ENCODE data around the gene NR6A1. TPM values are rescaled to one million over a fixed set of nuclear protein-coding genes. Genes with fewer than 3 reads are reported as not detected.

Gene NR6A1
- total RNA-seq, 1 experiment from 2014 or later, result 99.3 TPM

GRCh38 chr9:124698265-124698664 is 72.8 kb downstream of the NR6A1 start:
- Histone ChIP-seq H3K9ac (ENCODE audit: extremely low read depth, insufficient read length, low read length) (no peak overlapping the region), H3K23me2 (ENCODE audit: insufficient read length, low read depth, low read length, poor library complexity, severe bottlenecking) (no peaks in the 10 kb centered on the region), H3K56ac (ENCODE audit: insufficient read length, low read depth, low read length) (no peak overlapping the region), H3K4ac (ENCODE audit: low read depth, low read length) (no peak overlapping the region), H4K20me1 (ENCODE audit: control insufficient read depth, insufficient read depth, insufficient read length) (no peaks in the 10 kb centered on the region), H2BK20ac (ENCODE audit: low read depth, low read length, poor library complexity, severe bottlenecking) (no peak overlapping the region), H3K18ac (ENCODE audit: insufficient read length, low read depth, low read length) (no peak overlapping the region), H3K4me2 (ENCODE audit: insufficient read depth, insufficient read length, low read length) (no peak overlapping the region), H3K79me1 (ENCODE audit: insufficient read depth, low read depth, low read length, poor library complexity, severe bottlenecking) (no peaks in the 10 kb centered on the region), H2BK120ac (ENCODE audit: low read depth, low read length, poor library complexity, severe bottlenecking) (no peak overlapping the region), H3K14ac (ENCODE audit: insufficient read depth, low read length) (no peak overlapping the region), H3K9me3 (ENCODE audit: control insufficient read depth, low read depth, low read length) (no peaks in the 10 kb centered on the region), H3K27me3 (ENCODE audit: insufficient read depth, low read length) (no peaks in the 10 kb centered on the region), H2BK12ac (ENCODE audit: insufficient read length, low read depth, low read length) (no peak overlapping the region), H4K5ac (ENCODE audit: insufficient read length, low read depth, low read length) (no peak overlapping the region), H4K91ac (ENCODE audit: insufficient read length, low read depth, low read length) (no peak overlapping the region), H2BK15ac (ENCODE audit: low read depth, low read length) (no peak overlapping the region), H3K27ac (ENCODE audit: insufficient read length, low read depth, low read length) (no peak overlapping the region), H2AFZ (ENCODE audit: low read length) (no peak overlapping the region), H4K8ac (replicated peaks; ENCODE audit: insufficient read length, low read depth, low read length) (no peak overlapping the region), H3K23ac (ENCODE audit: insufficient read length, low read depth, low read length) (no peak overlapping the region), H3K4me1 (ENCODE audit: insufficient read depth, low read length) (peaks cover 2% of the 10 kb centered on the region; the same call in 1 of the 2 replicates), H3T11ph (ENCODE audit: low read length) (no peak overlapping the region), H2AK5ac (ENCODE audit: insufficient read length, low read length) (no peak overlapping the region), H2BK5ac (ENCODE audit: insufficient read length, low read length) (no peak overlapping the region), H3K79me2 (ENCODE audit: insufficient read depth, low read length) (no peaks in the 10 kb centered on the region)
- peaks cover 0 to 2% of the 10 kb centered on the region in 2 experiments; a peak in 2 of 5 replicates for H3K9me3 Mint-ChIP-seq
- H3K4me1 Mint-ChIP-seq, result peaks cover 50 to 55% of the 10 kb centered on the region in 2 experiments
- no peak for TF ChIP-seq CTCF (conservative IDR thresholded peaks at IDR 0.05)
- no CpG with 5 or more reads among the region's 6 CpGs for WGBS (ENCODE audit: extremely low coverage, insufficient read length, low lambda C conversion rate)
- H3K36me3 Mint-ChIP-seq (ENCODE audit: insufficient read depth in 1 of 3, low read depth in 3 of 3), result peaks cover 4 to 11% (median 7%) of the 10 kb centered on the region in 3 experiments
- H3K27ac Mint-ChIP-seq, result no peak overlapping the region
- H3K4me3 Mint-ChIP-seq, result no peak overlapping the region
- H3K27me3 Mint-ChIP-seq (ENCODE audit: low read depth), result no peaks in the 10 kb centered on the region
- no peak for DNase-seq

Data from H9 (cell line).